Fibroblast of lung (primary cell): Measurements from ENCODE around the gene ACAT2.

Experiments
- CTCF ChIP-seq, 2 donors: IDR thresholded peaks in 1 of 2; conservative IDR thresholded peaks in 1 of 2; 1 replicate in 1 of 2; 2 replicates in 1 of 2; pipeline ENCODE4 v1.5.1; 2011 to 2012; ENCODE audit warnings: low read length in 2 of 2, control low read depth in 1 of 2, inconsistent platforms in 1 of 2, low read depth in 1 of 2, mild to moderate bottlenecking in 1 of 2
- EZH2 ChIP-seq: IDR thresholded peaks from 2 replicates; pipeline ENCODE4 v1.5.1; 2012; ENCODE audit warnings: low read length, control low read depth, mild to moderate bottlenecking; ENCODE audit errors: missing control alignments

- TF ChIP-seq CTCF (conservative IDR thresholded peaks at IDR 0.05 in 1 of 2, IDR thresholded peaks at IDR 0.05 in 1 of 2; ENCODE audit: low read depth in 1 of 2, low read length in 2 of 2) (no peak), EZH2 (no peak)
Observed at GRCh38 chr6:159772196-159772595, 10.4 kb downstream of the ACAT2 start.
